Activated naive CD4-positive, alpha-beta T cell treated with anti-CD3 and anti-CD28 coated beads, Interleukin-2, amount 50 U/mL, for 24 hours (primary cell): ENCODE data around the gene DNAJC17.
A peak's percentile ranks its signal among the peaks of the same experiment; 100 is the strongest.

Source experiments
- H3K27ac Mint-ChIP-seq: one replicate; pipeline ENCODE4 v1.8.0; 2021; ENCODE audit warnings: mild to moderate bottlenecking, mixed read lengths
- H3K27me3 Mint-ChIP-seq: one replicate; pipeline ENCODE4 v1.8.0; 2021; ENCODE audit warnings: mixed read lengths
- H3K36me3 Mint-ChIP-seq: one replicate; pipeline ENCODE4 v1.8.0; 2021; ENCODE audit warnings: mixed read lengths
- H3K4me1 Mint-ChIP-seq: one replicate; pipeline ENCODE4 v1.8.0; 2021; ENCODE audit warnings: mixed read lengths
- H3K4me3 Mint-ChIP-seq: one replicate; pipeline ENCODE4 v1.8.0; 2021; ENCODE audit warnings: mild to moderate bottlenecking, mixed read lengths
- H3K9me3 Mint-ChIP-seq: one replicate; pipeline ENCODE4 v1.8.0; 2021; ENCODE audit warnings: mixed read lengths

DNAJC17 gene

DNA sequence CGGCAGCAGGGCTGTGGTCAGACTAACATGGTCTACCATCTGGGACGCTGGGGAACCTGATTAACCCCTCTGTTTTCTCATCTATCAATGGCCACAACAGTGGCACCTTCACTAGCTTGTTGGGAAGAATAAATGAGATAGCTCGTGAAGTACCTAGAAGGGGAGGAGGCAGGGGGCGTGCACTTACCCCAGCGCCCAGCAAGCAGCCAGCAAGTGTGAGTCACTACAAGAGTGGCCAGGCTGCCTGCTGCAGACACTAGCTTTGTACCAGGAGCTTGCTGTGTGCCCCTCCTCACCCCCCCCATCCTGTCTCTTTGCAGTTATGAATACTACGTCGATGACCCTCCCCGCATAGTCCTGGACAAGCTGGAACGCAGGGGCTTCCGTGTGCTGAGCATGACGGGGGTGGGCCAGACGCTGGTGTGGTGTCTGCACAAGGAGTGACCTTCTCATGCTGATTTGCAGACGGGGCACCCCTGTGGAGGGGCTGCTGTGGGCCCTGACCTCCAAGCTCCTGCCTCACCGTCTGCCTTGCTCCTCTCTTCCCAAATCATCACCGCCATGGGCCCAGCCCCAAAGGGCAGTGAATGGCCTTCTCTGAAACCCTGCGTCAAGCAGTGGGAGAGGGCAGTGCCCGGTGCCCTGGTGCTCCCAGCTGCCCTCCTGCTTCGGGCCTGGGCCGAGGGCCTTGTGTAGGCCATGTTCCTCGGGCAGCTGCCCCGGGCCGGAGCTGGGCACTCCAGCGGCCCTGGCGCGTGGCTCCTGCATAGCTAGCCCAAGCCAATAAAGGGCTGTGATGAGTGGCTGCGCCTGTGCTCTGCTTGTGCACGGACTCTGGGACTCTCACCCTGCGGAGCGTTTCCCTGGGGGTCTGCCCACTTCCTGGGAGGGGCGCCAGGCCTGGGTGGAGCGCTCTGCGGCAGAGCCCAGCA, 40.1 kb downstream of the DNAJC17 start:
- Mint-ChIP-seq H3K9me3 (no peaks in the 10 kb centered on the region), H3K27ac (no peak overlapping the region), H3K4me3 (no peak overlapping the region), H3K4me1 (peaks cover 62% of the 10 kb centered on the region), H3K36me3 (no peaks in the 10 kb centered on the region), H3K27me3 (no peaks in the 10 kb centered on the region)

DNA sequence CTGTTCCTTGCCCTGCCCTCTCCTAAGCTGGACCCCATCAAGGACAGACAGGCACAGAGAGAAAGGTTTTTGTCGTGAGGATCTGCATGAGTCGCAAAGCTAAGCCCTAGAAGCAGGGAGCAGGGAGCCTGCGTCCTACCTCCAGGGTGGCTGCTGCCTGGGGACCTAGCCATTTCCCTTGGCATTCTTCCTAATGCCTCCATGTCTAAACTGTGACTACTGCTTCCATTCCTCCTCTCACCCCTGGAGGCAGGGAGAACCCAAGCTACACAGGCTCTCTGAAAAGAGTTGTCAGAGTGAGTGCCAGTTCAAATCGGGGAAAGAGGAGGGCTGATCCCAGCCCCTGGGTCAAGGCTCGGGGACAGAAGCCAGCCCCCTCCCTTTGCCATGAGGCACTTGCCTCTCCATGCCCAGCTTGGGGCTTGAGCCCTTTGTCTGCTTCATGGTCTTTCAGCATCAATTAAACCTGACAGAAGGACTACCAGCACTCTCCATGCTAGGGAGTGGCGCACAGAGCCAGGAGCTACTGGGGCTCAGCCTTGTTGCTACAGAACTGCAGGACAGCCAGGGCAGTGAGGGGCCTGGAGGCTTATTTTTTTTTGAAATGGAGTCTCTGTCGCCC, 41.0 kb downstream of the DNAJC17 start:
- peak overlapping the region; percentile 30 for H3K4me3 Mint-ChIP-seq
- H3K36me3 Mint-ChIP-seq = no peaks in the 10 kb centered on the region
- H3K4me1 Mint-ChIP-seq = peaks cover 61% of the 10 kb centered on the region

DNA sequence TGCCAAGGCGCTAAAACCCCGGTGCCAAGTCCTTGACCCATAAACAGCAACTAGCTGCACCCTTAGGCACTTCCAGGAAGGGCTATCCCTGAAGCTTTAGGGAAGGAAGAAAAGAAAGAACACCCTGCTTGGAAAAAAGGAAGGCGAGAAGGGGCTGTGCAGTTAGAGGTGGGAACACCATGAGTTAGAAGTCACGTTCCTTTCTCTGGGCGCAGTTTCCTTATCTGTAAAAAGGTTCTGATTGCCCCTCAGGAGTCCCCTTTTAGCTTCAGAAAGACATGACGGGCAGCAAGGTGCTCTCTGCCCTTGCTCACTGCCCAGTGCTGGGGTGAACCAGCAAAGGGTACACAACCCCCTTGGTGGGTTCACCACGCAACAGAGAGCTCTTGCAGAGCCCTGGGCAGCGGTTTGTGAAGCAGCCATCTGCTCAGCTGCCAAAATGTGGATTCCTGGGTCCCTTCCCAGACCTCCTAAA, 42.6 kb downstream of the DNAJC17 start:
- Mint-ChIP-seq H3K27me3 (no peaks in the 10 kb centered on the region), H3K4me1 (peaks cover 48% of the 10 kb centered on the region), H3K4me3 (peak overlapping the region; percentile 85), H3K36me3 (no peaks in the 10 kb centered on the region), H3K9me3 (no peaks in the 10 kb centered on the region), H3K27ac (no peak overlapping the region)

More for the DNA sequence above, 41.0 kb downstream of the DNAJC17 start:
- Mint-ChIP-seq H3K27ac (no peak overlapping the region), H3K27me3 (no peaks in the 10 kb centered on the region), H3K9me3 (no peaks in the 10 kb centered on the region)

DNA sequence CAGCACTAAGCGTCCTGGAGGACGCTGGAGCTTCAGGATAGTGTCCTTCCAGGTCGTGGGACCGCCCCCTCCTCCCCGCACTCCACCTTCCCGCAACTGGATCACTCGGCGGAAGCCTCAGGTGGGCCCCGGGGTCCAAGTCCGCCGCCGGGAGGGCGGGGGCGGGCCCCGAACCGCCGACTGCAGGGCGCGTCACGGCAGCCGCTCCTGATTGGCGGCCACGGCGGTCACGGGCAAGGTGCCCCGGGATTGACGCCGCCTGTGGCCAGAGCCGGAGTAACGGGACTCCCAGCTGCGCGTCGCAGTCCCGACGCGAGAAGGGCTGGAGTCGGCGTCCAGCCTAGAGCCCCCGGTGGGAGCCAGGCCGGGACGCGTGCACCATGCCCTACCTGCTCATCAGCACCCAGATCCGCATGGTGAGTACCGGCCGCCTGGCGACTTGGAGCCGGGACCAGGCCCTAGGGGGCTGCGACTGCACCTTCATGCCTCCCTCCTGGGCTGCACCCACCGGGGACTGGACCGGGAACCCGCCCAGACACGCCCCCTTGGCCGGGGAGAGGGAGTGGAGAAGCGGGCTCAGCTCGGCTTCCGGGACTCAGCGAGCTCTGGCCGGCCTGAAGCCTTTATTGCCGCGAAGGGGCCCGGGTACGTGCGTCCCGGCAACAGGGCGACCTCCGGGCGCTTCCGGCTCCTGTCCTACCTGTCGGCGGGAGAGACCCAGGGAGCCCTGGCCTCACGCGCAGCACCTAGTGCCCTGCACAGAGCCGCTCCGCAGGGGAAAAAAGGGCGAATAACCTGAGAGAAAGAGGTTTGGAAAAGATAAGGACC, 43.3 kb downstream of the DNAJC17 start, which contains the start of gene GCHFR:
TSS of gene GCHFR (plus strand) at position 268 of the 828 bp plus-strand sequence. CDS start at position 381, 113 bp downstream.
- Mint-ChIP-seq H3K36me3 (no peaks in the 10 kb centered on the region), H3K27me3 (no peaks in the 10 kb centered on the region), H3K27ac (peak within 1 kb of the TSS; percentile 51), H3K4me1 (peaks cover 41% of the 10 kb centered on the region), H3K4me3 (peak within 1 kb of the TSS; percentile 85), H3K9me3 (no peaks in the 10 kb centered on the region)

DNA sequence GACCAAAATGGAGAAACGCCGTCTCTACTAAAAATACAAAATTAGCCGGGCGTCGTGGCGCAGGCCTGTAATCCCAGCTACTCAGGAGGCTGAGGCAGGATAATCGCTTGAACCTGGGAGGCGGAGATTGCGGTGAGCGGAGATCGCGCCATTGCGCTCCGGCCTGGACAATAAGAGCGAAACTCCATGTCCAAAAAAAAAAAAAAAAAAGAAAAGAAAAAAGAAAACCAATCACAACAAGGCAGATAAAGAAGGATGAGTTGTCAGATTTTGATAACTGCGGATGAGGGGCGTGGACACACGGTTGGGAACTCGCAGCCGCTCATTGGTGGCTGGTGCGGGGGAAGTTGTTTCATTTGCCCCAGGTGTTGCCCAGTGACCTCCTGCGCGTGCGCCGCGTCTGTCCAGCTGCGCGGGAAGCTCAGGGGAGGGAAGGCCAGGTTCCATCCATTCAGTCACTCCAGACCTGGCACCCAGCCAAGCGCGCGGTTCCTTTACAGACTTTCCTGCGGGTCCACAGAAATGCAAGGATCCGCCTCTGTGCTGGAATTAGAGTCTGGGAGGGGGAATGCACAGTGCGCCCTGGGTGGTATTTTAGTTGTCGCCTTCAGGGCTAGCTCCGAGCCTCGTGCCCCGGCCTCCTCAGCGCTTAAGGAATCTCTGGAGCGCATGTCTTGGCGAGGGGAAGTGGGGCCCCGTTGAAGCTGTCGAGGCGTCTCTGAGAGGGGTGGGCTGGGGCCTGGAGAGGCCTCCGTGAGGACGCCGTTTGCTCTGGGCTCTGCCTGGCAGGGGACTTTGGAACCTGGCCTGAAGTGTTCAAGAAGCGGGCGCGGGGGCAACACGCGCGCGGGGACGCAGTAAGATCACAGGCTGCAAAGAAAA, 44.1 kb downstream of the DNAJC17 start:
- peaks cover 33% of the 10 kb centered on the region for H3K4me1 Mint-ChIP-seq

DNA sequence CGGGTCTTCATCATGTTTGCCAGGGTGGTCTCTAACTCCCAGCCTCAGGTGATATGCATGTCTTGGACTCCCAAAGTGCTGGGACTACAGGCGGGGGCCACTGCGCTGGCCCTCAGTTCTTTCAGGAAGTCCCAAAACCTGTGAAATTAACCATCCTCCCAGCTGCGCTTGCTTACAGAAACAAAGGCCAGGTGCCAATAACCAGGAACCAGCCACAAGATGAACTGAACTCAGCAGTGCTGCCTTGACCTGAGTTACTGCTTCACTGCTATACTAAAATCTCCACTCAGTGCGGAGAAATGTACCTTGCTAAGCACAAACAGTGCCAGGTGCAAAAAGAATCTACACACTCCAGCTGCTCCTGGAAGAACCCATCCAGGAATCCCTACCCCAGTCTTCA, 47.3 kb downstream of the DNAJC17 start:
- H3K27me3 Mint-ChIP-seq = no peaks in the 10 kb centered on the region
- H3K4me3 Mint-ChIP-seq = no peak overlapping the region
- no peaks in the 10 kb centered on the region for H3K36me3 Mint-ChIP-seq
- H3K9me3 Mint-ChIP-seq = no peaks in the 10 kb centered on the region
- peaks cover 18% of the 10 kb centered on the region for H3K4me1 Mint-ChIP-seq
- no peak overlapping the region for H3K27ac Mint-ChIP-seq

More for the DNA sequence above, 44.1 kb downstream of the DNAJC17 start:
- Mint-ChIP-seq H3K27ac (peak overlapping the region; percentile 51), H3K4me3 (peak overlapping the region; percentile 85), H3K27me3 (no peaks in the 10 kb centered on the region), H3K9me3 (no peaks in the 10 kb centered on the region), H3K36me3 (no peaks in the 10 kb centered on the region)

DNA sequence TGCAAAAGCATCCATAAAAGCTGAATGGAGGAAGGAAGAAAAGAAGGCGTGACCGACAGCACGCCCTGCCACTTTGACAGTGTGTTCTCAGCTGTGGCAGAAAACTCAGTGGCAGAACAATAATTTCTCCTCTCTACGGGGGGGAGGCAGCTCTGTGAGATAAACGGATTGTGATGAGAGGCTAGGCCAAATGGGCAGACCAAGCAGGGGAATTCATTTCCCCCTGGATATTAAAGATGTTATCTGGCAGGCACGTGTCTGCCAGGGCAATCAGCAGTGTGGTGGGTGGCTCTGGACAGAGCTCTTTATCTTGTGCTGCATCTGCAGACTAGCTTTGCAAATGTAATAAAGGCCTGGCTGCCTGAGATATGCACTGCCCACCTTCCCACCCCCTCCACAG, 50.3 kb downstream of the DNAJC17 start:
- Mint-ChIP-seq H3K27me3 (no peaks in the 10 kb centered on the region), H3K27ac (no peak overlapping the region), H3K4me3 (peak overlapping the region; percentile 0), H3K9me3 (no peaks in the 10 kb centered on the region), H3K36me3 (peaks cover 2% of the 10 kb centered on the region), H3K4me1 (peaks cover 20% of the 10 kb centered on the region)

DNA sequence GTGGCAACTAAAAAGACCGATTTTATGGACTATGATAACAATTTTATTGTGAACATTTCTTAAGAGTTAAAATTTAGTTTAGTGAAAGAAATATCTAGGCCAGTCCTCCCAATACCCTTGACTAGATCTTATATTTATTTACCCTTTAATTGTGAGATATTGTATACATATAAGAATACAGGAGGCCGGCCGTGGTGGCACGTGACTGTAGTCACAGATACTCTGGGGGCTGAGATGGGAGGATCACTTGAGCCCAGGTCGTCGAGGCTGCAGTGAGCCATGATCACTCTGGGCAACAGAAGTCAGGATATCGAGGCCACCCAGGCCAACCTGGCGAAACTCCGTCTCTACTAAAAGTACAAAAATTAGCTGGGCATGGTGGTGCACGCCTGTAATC, 51.5 kb downstream of the DNAJC17 start:
- H3K4me1 Mint-ChIP-seq = peaks cover 25% of the 10 kb centered on the region
- peak overlapping the region; percentile 93 for H3K4me3 Mint-ChIP-seq
- peaks cover 8% of the 10 kb centered on the region for H3K36me3 Mint-ChIP-seq
- H3K27ac Mint-ChIP-seq = peak overlapping the region; percentile 98
- no peaks in the 10 kb centered on the region for H3K27me3 Mint-ChIP-seq
- H3K9me3 Mint-ChIP-seq = no peaks in the 10 kb centered on the region

DNA sequence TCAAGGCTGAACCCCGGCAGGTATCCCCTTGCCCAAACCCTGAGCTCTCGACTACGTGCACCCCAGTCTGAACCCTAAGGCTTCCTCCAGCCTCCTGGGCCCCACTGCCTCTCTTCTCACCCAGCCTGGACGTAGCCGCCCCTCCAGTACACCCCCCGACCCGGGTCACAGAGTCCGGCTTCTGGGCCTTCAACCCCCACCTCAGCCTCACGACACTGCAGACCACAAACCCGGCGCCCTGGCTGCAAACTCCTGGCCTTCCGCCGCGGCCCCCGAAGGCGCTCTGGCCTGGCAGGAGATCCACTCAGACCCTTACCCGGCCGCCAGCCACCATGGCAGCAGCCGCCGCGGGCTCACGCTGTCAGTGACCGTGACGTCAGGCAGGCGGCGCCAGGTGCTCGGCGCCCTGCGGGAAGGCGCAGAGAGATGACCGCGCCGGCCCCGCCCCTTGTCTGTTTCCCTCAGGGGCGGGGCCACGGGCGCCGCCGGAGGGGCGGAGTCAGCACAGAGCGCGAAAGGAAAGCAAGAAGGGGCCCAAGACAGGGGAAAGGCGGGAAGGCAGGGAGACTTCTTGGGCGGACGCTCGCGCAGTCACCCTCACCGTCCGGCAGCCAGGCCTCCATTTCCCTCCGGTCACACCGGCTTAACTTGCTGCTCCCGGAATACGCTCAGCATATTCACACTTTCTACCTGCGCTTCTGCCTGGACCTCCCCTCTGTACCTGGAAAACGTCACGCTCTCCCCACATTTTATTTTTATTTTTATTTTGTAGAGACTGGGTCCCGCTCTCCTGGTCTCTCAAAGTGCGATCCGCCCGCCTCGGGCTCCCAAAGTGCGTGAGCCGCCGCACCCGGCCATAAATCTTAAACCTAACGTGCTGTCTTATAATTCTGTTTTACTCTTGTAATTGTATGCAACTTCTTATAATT, 52.1 kb downstream of the DNAJC17 start, which contains the start of gene RMDN3:
TSS of gene RMDN3 (minus strand) at position 372 of the 929 bp plus-strand sequence. CDS start 471 bp downstream, outside the sequence.
- no peaks in the 10 kb centered on the region for H3K9me3 Mint-ChIP-seq
- H3K4me3 Mint-ChIP-seq = peak within 1 kb of the TSS; percentile 93
- no peaks in the 10 kb centered on the region for H3K27me3 Mint-ChIP-seq
- H3K36me3 Mint-ChIP-seq = peaks cover 8% of the 10 kb centered on the region
- peaks cover 25% of the 10 kb centered on the region for H3K4me1 Mint-ChIP-seq
- peak within 1 kb of the TSS; percentile 98 for H3K27ac Mint-ChIP-seq

DNA sequence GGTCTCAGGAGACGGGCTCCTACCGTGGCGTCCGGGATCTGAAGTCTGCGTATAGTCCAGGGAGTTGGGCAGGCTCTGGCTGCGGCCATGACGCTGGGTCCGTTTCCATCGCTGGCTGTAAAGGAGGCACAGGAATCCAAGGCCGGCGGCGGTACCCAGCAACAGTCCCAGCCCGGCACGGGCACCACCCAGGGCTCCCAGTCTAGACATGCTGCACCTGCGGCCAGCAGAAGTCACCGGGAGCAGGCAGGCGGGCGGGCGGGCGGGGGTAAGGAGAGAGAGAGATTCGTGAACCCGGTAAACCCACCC, 52.7 kb downstream of the DNAJC17 start:
- H3K4me1 Mint-ChIP-seq = peaks cover 25% of the 10 kb centered on the region
- H3K4me3 Mint-ChIP-seq = peak overlapping the region; percentile 93
- no peaks in the 10 kb centered on the region for H3K9me3 Mint-ChIP-seq
- H3K36me3 Mint-ChIP-seq = peaks cover 9% of the 10 kb centered on the region
- no peaks in the 10 kb centered on the region for H3K27me3 Mint-ChIP-seq
- H3K27ac Mint-ChIP-seq = no peak overlapping the region

DNA sequence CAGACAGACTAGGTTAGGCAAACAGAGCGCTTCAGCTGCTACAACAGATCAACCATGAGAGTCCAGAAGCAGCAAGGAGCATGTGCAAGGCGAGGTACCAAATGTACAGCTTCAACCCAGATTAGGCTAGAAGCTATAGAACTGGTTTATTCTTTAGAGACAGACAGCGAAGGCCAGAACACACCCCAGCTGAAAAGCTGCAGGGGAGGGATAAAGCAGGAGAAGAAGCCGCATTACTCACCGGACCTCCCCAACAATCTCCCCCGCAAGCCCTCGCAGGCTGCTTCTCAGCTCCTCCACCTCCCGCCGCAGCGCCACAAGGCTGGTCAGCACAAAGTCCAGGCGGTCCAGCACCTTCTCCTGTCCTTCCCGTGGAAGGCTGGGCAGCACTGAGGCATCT, 55.5 kb downstream of the DNAJC17 start:
- H3K9me3 Mint-ChIP-seq = no peaks in the 10 kb centered on the region
- H3K27me3 Mint-ChIP-seq = no peaks in the 10 kb centered on the region
- no peak overlapping the region for H3K4me3 Mint-ChIP-seq
- peaks cover 25% of the 10 kb centered on the region for H3K4me1 Mint-ChIP-seq
- no peak overlapping the region for H3K27ac Mint-ChIP-seq
- H3K36me3 Mint-ChIP-seq = peaks cover 11% of the 10 kb centered on the region

DNA sequence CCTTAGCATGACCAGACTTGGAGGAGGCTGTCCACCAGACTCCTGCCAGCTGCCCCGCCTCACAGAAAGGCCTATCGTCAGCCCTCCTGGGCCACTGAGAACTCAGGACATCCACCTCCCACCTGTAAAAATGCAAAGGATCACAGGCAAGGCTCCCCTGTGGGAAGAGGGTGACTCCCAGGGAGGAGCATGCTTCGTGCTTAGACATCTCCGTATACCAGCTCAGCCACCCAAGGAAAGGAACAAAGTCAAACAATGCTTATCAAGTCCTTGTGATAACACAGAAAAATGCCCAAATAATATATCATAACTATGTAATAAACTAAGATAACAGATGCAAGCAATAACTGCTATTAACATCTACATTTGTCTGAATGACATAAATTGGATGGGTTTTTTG, 56.4 kb downstream of the DNAJC17 start:
- no peaks in the 10 kb centered on the region for H3K9me3 Mint-ChIP-seq
- H3K27ac Mint-ChIP-seq = no peak overlapping the region
- H3K27me3 Mint-ChIP-seq = no peaks in the 10 kb centered on the region
- peaks cover 25% of the 10 kb centered on the region for H3K4me1 Mint-ChIP-seq
- H3K4me3 Mint-ChIP-seq = no peak overlapping the region
- H3K36me3 Mint-ChIP-seq = peaks cover 11% of the 10 kb centered on the region

DNA sequence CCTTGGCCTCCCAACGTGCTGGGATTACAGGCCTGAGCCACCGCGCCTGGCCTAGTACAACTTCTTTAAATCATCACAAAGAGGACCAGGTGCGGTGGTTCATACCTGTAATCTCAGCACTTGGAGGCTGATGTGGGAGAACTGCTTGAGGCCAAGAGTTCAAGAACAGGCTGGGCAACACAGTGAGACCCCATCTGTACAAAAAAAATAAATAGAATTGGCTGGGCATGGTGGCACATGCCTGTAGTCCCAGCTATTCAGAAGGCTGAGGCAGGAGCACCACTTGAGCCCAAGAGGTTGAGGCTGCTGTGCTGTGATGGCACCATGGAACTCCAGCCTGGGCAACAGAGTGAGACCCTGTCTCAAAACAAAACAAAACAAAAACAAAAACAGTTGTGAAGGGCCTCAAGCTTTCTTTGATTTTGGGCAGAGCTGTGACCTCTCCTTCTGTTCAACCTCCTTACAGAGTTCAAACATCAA, 58.1 kb downstream of the DNAJC17 start:
- no peaks in the 10 kb centered on the region for H3K27me3 Mint-ChIP-seq
- peaks cover 31% of the 10 kb centered on the region for H3K4me1 Mint-ChIP-seq
- H3K36me3 Mint-ChIP-seq = peaks cover 13% of the 10 kb centered on the region
- no peak overlapping the region for H3K27ac Mint-ChIP-seq
- no peak overlapping the region for H3K4me3 Mint-ChIP-seq
- no peaks in the 10 kb centered on the region for H3K9me3 Mint-ChIP-seq
